HL-60 (cell line): ENCODE measurements around the gene RPIA.
"Not testable (repeated sequence)": the region's sequence is repeated elsewhere in the genome, so short reads cannot be mapped to it uniquely, and the experiment has no call there.

ENCODE experiments used
- DNase-seq, 2 experiments: peaks; one replicate each; pipeline ENCODE4 v3.0.0-alpha.2; 2010 to 2020; ENCODE audit warnings: low read depth in 1 of 2, low spot score in 1 of 2
- H3K27ac ChIP-seq: fragments of 250-450 bp; sonication (Bioruptor Pico); replicated peaks from 2 replicates; pipeline ENCODE4 v1.5.1; 2020; ENCODE audit warnings: mild to moderate bottlenecking, moderate library complexity
- H3K27me3 ChIP-seq: fragments of 250-450 bp; sonication (Bioruptor Pico); 2 replicates; pipeline ENCODE4 v1.5.1; 2021; ENCODE audit warnings: mild to moderate bottlenecking, moderate library complexity; ENCODE audit not compliant: insufficient read depth, poor library complexity, severe bottlenecking
- H3K4me3 ChIP-seq: replicated peaks from 2 replicates; pipeline ENCODE4 v1.5.1; 2011; ENCODE audit warnings: mild to moderate bottlenecking, control low read depth, low read length; ENCODE audit not compliant: insufficient read depth
- CTCF ChIP-seq: IDR thresholded peaks from one replicate; pipeline ENCODE4 v1.5.1; 2011; ENCODE audit warnings: low read length, control low read depth, inconsistent platforms; ENCODE audit not compliant: insufficient read depth
- GABPA ChIP-seq: IDR thresholded peaks from 2 replicates; pipeline ENCODE4 v1.6.1; 2012; ENCODE audit warnings: low read depth
- POLR2AphosphoS5 ChIP-seq: IDR thresholded peaks from 2 replicates; pipeline ENCODE4 v1.6.1; 2012; ENCODE audit warnings: low read depth
- REST ChIP-seq: IDR thresholded peaks from 2 replicates; pipeline ENCODE4 v1.6.1; 2012; ENCODE audit warnings: low read depth; ENCODE audit not compliant: insufficient replicate concordance
- SPI1 ChIP-seq: IDR thresholded peaks from 2 replicates; pipeline ENCODE4 v1.6.1; 2012; ENCODE audit warnings: low read depth, mild to moderate bottlenecking, borderline replicate concordance

The RPIA gene

GRCh38 chr2:88765154-88765888 lies 73.8 kb downstream of the RPIA start:
- TF ChIP-seq CTCF = no peak
- TF ChIP-seq POLR2AphosphoS5 = no peak
- TF ChIP-seq REST = no peak
- TF ChIP-seq SPI1 = no peak
- TF ChIP-seq GABPA = no peak
- Histone ChIP-seq H3K27ac (no peak overlapping the region), H3K27me3 (peaks cover 5% of the 10 kb centered on the region), H3K4me3 (no peak overlapping the region; the same call in 1 of the 2 replicates)
- peak; percentile 8 to 42 for DNase-seq

- not testable (repeated sequence) for H3K4me3 ChIP-seq, H3K27me3 ChIP-seq, H3K27ac ChIP-seq, DNase-seq
Measured at GRCh38 chr2:88765889-88766481, 74.5 kb downstream of the RPIA start.

GRCh38 chr2:88770016-88770415 lies 78.5 kb downstream of the RPIA start:
- H3K4me3 ChIP-seq = no peak overlapping the region
- TF ChIP-seq GABPA (no peak), POLR2AphosphoS5 (no peak), SPI1 (no peak), CTCF (no peak), REST (no peak)
- no peak for DNase-seq
- peaks cover 5% of the 10 kb centered on the region for H3K27me3 ChIP-seq
- no peak overlapping the region for H3K27ac ChIP-seq

- not testable (repeated sequence) for DNase-seq, H3K27ac ChIP-seq, H3K27me3 ChIP-seq, H3K4me3 ChIP-seq
Measured at GRCh38 chr2:88773233-88774028, 82.0 kb downstream of the RPIA start.

- DNase-seq, H3K27me3 ChIP-seq, H3K4me3 ChIP-seq, H3K27ac ChIP-seq: not testable (repeated sequence)
Measured at GRCh38 chr2:88789213-88789612, 97.7 kb downstream of the RPIA start.

- not testable (repeated sequence) for DNase-seq, H3K4me3 ChIP-seq, H3K27ac ChIP-seq, H3K27me3 ChIP-seq
Measured at GRCh38 chr2:88795932-88796331, 104.5 kb downstream of the RPIA start.

GRCh38 chr2:88796523-88796922 lies 105.0 kb downstream of the RPIA start:
- H3K27ac ChIP-seq, H3K4me3 ChIP-seq, H3K27me3 ChIP-seq, DNase-seq: not testable (repeated sequence)

GRCh38 chr2:88797164-88797563 lies 105.7 kb downstream of the RPIA start:
- H3K27ac ChIP-seq, H3K4me3 ChIP-seq, DNase-seq, H3K27me3 ChIP-seq: not testable (repeated sequence)
